Activated CD8-positive, alpha-beta memory T cell treated with anti-CD3 and anti-CD28 coated beads, Interleukin-2, amount 50 U/mL, for 48 hours (primary cell): Measurements from ENCODE around the gene SMAD3.

ENCODE experiments used
- DNase-seq: peaks from one replicate; pipeline ENCODE4 v3.0.0-alpha.2; 2020

Gene SMAD3

DNA sequence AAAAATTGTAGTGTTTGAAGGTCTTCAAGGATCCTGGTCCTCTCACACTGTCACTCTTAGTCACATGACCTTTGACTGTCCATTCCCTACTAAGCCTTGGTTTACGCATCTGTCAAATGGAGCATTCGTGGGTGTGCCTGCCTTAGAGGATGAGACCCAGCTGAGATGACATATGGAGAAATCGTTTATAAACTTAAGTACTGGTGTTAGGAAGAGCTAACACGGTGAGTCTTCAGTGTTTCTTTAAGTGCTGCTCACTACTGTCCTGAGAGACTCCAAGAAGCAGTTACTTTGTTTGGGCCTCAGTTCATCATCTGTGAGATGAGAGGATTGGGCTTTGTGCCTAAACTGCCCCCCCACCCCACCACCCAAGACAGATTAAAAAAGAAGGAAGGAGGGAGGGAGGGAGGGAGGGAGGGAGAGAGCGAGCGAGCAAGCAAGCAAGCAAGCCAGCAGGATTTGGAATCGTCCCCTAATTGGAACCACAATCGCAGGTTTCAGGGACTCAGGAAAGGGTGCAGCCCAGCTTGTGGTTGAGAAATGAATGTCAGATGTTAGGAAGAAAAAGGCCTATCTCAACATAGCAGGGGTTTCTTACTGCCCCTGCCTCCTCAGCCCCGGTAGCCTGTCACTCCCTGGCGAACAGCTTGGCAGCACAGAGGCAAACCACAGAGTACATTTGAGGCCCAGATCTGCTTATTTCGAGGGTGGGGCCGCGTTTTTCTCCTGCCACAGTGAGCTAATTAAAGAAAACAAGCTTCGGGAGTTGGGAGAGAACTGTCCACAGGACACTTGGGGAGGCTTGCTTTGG is 32.7 kb downstream of the SMAD3 start:
- DNase-seq: no peak

DNA sequence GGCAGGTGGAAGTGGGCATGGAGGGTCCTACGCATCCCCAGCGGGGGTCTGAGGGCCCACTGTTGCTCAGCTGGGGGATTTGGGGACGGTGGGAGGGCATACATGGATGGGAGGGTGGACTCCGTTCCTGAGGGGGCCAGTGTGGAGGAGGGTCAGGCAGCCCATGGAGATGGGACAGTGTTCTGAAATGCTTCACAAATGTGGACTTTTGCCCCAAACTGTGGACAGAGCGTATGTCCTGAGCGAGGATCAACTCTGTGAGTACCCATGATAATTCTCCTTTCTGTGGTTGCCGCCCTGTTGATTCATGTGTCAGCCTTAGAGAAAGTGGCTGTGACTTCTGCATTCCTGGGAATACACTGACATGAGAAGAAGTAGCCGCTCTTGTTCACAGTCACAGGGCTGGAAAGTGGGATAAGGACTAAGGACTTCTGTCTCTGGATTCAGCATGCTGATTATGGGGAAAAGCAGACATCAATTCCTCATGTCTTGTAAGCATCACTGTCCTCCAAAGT is 33.4 kb downstream of the SMAD3 start:
- no peak for DNase-seq

DNA sequence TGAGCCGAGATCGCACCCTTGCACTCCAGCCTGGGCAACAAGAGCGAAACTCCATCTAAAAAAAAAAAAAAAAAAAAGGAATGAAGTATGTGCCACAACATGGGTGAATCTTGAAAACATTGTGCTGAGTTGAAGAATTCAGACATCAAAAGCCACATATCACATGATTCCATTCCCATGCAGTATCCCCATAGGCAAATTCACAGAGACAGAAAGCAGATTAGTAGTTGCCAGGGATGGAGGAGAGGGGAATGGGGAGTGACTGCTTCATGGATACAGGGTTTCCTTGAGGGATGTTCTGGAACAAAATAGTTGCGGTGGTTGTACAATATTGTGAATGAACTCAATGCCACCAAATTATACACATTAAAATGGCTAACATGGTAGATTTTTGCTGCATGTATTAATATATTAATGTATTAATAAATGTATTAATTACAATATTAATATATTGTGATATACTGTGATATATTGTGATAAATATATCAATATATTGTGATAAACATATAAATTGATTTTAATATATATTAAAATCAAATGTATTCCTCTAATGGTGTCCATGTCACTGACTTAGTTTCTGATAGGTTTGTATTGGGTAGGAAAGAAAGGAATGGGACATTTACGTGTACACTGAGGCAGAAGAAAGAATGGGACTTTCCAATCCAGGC is 34.9 kb downstream of the SMAD3 start:
- DNase-seq: no peak

DNA sequence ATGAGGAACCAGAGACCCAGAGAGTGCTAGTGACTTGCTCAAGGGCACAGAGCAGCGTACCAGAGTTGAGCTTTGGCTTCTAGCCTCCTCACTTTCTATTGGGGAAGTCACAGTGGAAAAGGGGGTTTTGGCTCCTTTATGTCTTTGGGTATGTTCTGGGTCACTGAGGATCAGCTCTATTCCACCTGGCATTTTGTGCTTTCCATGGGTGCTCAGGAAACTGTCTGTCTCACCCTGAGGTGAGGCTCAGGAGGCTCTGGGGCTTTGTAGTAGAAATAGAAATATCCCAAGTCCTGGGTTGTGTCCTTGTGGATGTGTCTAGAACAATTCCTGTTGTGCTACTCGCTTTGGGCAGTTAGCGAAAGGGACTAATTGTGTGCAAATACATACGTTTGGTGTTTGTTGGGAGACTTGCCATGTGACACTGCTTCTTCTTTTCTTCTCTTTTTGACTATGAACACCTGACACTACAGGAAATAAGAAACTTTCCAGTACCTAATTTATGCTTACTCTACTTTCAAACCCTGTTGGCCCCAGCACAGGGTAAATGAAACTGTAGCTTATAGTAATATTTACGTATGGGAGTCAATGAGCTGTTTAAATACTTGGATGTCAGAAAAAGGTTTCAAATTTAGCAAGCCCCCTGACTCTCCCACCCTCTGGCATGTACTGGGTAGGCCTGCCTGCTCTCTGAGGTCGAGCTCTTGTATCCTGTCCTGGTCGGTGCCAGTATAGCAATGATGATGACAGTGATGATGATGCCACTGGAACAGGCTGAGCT is 35.6 kb downstream of the SMAD3 start:
- DNase-seq: no peak

DNA sequence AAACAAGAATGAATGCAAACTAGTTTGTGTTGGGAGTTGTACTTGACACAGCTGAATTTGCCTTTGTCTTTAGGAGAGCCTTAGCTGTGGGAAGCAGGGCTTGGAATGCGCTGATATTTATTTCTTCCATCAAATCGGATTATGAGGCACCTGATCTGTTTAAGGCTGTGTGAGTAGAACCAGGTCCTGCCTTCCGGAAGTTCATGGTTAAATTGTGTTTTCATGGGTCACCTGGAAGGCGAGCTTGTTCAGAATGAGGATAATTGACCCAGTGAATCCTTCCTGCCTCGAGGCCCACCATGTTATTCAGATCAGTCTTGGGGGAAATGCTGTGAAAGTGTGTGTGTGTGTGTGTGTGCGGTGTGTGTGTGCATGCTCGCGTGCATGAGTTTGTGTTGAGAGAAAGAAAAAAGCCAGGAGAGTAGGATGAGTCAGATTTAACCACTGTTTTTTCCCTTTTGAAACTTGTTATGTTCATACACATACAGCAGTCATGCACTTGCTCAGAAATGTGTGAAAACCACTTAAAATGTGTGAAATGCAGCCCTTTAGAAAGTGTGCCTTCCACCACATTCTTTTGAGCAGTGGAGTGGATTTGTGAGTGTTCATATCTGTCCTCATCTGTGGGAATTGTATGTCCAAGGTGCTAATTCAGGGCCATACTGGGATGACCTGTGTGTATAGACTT is 36.7 kb downstream of the SMAD3 start:
- DNase-seq: no peak

DNA sequence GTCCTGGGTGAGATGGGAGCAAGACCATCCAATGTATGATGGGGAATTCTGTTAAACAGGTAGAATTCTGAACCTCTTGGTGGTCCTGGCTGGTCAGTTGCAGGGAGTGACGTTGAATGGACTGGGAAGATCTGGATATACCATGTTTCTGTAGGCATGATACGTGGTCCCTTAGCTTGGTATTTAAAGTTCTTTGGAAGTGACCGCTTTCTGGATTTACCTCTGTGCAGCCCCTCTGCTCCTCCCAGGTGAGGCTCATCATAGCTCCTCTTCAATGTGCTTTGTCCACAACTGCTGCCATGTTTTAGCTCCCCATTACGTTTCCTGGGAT is 37.2 kb downstream of the SMAD3 start:
- DNase-seq: no peak

DNA sequence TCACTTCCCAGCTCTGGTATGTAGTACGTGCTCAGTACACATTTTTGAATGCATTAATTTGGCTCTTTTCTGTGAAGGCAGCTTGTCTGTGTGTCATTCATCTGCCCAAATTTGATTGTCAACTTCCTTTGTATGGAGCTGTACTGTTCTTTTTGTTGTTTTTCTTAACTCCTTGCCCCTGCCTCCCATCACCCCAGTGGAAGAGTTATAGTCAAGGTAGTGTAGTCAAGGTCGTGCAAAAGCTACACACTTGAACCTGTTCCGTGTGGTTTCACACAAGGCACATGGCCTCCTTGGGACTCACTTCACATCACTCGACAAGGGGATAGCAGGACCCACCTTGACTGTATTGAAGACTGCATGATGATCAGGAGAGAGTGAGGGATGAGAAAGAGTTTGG is 37.6 kb downstream of the SMAD3 start:
- DNase-seq: no peak

DNA sequence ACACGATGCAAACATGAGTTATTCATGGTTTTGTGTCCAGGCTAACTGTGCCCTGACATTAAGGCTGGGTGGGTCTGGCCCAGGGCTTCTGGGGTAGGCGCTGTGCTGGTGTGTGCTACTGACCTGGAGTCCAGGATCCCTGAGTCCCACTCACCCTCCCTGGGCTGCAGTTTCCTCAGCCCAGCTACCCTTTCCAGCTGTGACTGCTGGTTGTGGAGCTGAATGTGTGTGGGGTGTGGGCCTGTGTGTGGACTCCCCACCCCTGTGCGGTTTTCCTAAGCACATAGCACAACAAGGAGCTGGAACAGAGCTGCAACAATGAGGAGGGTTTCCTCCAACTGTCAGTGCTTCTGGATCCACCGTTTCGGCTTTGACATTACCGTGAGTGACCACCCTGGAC is 38.0 kb downstream of the SMAD3 start:
- DNase-seq: no peak

DNA sequence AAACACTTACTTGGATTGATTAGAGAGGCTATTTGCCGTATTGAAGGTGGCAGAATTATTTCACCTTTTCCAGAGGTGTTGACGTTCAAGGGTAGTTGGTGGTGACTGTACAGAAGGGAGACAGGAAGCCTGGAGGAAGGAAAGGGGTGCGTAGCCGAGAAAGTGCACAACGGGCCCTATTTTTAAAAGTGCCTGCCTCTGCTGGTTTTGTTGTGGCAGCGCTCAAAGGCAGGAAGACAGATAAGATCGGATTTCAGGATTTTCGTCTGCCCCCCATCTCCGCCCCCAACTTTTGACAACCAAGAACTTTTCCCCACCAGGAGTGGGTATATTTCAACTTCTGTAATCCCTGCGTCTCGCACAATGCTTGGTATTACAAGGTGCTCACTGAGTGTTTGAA is 38.5 kb downstream of the SMAD3 start:
- no peak for DNase-seq

DNA sequence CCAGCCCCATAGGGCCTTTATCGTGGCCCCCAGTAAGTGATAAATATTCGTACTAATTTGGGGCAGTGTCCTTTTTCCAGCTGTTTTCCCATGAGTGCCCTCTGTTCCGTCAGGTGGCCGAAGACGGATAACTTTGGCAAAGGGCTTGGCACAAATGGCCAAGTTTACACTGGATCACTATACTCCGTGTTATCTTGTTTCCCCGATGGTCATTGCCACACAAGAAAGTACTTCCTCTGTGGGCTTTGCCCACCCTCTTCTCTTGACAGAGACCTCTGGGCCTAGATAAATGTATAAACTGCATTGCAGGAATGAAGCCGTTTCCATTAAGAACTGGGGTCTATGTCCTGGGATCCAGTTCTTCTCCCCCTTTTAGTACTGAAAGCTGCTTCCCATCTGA is 39.1 kb downstream of the SMAD3 start:
- no peak for DNase-seq

DNA sequence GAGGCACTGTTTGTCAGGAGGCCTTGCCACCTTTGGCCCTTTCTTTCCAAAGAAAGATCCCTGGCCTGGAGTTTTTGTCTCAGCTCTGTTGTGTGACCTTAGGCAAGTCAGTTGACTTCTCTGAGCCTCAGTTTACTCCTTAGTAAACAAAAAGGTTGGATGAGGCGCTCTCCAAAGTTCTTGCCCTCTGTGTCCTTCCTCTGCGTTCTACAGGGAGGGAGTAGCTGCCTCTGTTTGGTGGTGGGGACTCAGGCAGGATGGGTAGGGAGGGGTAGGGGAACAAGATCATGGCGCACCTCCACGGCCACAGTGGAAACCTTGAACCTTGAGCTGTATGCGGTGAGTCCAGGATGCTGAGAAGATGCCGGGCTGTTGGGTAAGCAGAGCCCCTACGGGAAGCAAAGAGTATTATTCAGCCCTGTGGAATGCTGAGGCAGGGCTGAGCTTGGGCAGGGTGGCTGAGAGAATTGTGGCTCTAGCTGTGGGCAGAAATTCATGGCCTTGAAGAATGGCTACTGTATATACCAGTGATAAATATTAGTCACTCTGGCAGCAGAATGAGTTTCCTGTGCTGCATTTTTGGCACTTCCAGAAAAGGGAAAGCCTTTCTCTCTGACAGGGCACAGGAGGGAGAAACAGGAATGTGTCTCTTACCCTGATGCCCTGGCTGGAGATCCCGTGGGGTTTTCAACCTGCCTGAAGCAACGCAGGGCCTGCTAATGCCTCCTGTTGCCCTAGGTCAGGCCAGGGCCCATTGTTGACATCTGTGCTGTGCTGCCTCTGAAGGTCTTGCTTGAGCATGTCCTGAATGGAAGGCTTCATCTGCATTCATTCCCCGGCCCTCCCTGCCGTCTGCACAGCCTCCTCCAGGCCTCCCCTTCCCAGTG is 39.9 kb downstream of the SMAD3 start:
- no peak for DNase-seq

DNA sequence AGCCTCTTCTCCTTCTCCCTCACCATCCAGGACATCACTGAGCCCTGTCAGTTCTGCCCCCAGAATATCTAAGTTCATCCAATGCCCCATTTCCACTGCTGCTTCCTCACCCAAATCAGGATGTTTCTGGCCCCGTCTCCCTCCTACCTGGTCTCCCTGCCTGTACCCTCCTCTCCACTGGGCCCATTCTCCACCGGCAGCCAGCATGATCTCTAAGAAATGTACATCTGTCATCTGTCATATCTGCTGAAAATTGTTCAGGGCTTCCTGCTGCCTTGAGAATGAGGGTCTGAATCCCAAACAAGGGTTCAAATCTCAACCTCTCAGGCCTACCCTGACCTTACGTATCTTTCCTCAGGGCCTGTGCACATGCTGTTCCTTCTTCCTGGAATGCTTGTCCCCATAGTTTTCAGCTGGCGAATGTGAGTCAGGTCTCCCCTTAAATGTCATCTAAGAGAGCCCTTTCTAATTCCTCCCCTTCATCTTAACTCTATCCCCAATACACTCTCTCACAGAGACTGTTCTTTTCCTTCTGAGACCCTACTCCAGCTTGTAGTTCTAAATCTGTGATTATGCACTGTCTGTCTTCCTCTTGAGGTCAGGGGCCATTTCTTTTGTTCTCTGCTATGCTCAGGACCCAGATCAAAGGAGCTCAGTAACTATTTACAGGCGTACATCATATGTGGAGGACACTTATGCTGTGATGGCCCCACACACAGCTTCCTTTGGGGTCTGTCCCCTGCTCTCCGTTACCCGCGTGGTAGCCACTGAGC is 40.8 kb downstream of the SMAD3 start:
- no peak for DNase-seq

DNA sequence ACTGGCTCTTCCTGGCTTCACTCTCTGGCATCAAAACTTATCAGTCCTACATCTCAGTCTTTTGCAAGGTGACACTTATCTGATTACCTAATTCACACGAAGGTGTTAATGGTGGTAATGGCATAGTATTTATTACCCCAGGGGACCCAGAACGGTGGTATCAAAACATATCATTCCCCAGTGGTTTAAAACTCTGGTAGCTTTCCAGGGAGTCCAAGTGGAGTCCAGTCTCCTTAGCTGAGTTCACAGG is 41.3 kb downstream of the SMAD3 start:
- DNase-seq: no peak

DNA sequence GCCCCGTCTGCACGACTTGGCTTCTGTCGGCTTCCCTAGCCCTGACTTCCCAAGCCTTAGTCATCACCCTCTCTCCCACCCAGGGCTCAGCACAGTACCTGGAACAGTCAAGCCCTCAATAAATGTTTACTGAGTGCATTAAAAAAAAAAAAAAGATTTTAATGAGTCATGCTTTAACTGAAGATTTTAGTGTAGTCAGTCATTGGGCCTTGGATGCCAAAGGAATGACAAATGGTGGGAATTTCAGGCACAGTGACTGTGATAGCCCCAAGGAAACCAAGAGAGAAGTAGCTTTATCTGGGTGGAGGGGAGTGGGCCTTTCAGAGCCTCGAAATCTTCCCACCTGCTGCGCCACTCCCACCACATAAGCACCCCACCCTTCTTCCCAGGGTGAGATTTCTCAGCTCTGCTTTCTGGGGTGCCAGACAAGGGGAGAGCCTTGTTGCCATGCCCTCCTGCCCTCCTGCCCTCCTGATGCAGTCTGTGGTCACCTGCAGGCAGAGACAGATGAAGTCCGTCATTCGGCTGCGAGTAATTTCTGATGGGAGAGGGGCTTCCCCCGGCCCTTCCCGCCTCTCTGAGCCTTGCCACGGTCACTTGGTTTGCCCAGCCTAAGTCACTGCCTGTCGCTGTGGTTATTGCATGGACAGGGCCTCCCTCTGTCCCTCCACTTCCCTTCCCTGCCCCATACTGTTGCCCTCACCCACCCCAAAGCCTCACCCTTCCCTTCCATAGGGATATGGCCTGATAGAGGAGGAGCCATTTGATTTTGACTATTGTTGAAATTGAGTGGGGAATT is 41.8 kb downstream of the SMAD3 start:
- no peak for DNase-seq

DNA sequence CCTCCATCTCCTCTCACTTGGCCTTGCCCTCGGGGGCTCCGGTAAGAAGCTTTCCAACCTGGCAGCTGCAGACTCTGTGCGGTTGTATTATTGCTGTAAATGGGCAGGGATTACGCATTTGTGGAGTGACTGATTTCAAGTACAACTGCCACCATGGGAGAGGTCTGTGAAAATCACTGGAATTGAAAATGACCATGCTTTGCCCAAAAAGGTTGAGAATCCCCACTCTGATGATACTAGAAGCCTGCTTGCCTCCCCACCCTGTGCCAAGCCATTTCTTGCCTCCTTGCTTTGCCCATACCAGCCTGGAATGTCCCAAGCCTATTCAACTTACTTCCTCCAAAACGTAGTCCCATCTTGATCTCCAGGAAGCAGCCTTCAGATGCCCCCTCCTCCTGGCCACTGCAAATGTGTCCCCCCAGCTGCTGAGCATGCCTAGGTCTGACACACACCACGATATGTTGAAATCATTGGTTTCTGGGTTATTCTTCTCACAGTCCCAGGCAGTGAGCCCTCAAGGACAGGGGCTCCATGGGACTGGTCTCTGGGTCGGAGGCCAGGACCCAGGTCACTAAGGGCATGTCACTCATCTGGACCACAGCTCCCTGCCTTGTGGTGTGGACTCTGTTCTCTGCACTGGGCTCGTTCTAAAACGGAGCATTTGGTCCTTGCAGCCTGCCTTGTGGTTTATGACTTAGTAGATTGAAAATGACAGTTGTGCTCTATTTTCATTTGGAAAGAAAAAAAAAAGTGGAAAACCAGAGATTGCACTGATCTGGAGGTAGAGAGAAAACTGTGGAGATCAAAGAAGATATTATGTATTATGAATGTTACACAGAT is 42.9 kb downstream of the SMAD3 start:
- DNase-seq: no peak

DNA sequence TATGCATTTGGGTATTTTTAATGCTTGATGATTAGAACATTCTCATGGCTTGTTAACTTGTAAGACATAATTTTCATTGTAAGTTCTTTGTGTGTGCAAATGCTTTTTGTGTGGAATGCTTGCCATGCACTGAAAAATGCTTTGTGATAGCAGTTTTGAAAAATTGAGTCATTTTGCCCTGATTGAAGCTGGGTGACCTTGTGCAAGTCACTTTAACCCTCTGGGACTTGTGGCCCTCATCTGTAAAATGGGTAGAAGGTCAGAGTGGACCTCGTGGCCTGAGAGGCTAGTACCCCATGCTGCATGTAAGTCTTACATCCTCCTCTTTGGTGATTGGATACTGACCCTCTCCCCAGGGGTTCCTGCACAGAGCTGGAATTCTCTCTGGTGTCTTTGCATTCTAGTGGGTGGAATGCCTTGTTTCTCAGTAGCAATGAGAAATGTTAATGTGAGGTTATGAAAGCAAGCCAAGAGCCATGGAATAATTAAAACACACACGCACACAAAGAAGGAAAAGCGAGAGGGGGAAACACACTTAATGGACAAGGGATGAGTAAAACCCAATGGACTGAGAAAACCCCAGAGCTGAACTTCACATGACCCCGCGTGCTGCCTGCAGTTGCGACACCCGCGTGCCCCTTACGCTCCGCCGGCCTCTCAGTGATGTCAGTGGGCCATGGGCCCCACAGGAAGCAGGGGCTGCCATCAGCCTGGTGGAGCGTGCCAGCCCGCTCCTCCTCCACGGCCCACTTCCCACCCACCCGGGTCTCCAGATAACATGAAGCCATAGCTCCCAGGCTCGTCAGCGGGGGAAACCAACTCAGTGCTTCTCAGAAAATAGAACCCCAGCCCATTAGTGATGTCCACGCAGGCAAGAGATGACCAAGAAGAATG is 44.0 kb downstream of the SMAD3 start:
- no peak for DNase-seq

DNA sequence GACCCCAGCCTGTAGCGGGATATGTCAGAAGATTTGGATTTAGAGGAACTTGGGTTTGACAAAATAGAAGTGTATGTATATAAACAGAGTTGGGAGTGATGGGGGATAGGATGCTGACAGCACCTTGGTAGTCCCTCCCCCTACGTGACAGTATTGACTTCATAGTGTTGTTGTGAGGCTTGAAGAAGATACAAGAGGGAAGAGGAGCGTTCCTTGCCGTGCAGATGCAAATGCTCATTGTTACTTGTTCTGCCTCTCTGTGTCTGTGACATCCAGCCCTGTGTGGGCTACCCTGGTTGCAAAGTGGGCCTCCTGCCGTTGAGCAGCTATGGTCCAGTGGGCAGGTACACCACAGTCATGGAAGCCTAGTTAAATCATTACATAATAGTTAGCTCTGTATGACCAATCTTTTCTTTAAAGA is 45.0 kb downstream of the SMAD3 start:
- no peak for DNase-seq

DNA sequence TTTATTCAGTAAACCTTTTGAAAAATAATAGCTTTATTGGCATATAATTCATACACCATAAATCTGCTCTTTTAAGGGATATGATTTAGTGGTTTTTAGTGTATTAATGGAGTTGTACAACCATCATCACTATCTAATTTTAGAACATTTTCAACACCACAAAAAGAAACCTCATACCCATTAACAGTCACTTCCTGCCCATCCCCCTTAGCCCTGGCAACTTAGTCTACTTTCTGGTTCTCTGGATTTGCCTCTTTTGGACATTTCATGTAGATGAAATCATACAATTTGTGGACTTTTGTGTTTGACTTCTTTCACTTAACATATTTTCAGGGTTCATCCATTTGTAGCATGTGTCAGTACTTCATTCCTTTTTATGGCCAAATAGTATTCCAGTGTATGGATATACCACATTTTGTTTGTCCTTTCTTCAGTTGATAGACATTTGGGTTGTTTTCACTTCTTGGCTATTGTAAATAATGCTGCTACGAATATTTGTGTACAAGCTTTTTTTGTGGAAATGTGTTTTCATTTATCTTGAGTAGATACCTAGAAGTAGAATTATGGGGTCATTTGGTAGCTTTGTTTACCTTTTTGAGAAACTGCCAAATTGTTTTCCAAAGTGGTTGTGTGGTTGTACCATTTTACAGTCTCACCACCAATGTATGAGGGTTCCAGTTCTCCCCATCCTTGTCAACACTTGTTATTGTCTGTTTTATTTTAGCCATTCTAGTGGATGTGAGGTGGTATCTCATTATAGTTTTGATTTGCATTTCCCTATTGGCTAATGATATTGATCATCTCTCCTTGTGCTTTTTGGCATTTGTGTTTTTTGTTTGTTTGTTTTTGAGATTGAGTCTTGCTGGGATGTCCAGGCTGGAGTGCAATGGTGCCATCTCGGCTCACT is 45.8 kb downstream of the SMAD3 start:
- DNase-seq: no peak
